Ascending aorta (tissue), 2 donors: ENCODE data around the gene C20orf204. TPM values are rescaled to one million over a fixed set of nuclear protein-coding genes. Genes with fewer than 3 reads are reported as not detected.

ENCODE experiments used
- DNase-seq, 2 donors: peaks; one replicate each; pipeline ENCODE4 v3.0.0-alpha.2; 2019; ENCODE audit warnings: low spot score in 2 of 2
- H3K27ac ChIP-seq, 2 donors: fragments of 200-600 bp; sonication (generic); one replicate each; pipeline ENCODE4 v1.5.1; 2016 to 2017; ENCODE audit warnings: mild to moderate bottlenecking in 1 of 2
- H3K27me3 ChIP-seq: fragments of 200-600 bp; sonication (generic); one replicate; pipeline ENCODE4 v1.5.1; 2017
- H3K36me3 ChIP-seq, 2 donors: fragments of 200-600 bp; sonication (generic); one replicate each; pipeline ENCODE4 v1.5.1; 2016
- H3K4me1 ChIP-seq, 2 donors: fragments of 200-600 bp; sonication (generic); one replicate each; pipeline ENCODE4 v1.5.1; 2016 to 2017; ENCODE audit warnings: mild to moderate bottlenecking in 1 of 2
- H3K4me3 ChIP-seq, 2 donors: fragments of 200-600 bp; sonication (generic); one replicate each; pipeline ENCODE4 v1.5.1; 2016 to 2017; ENCODE audit warnings: mild to moderate bottlenecking in 1 of 2
- H3K9me3 ChIP-seq, 2 donors: fragments of 200-600 bp; sonication (generic); one replicate each; pipeline ENCODE4 v1.5.1; 2016
- intact Hi-C: fragments of 100-400 bp; cut with DNase I; formaldehyde crosslinking; loops from one replicate; pipeline ENCODE4 v1.15.1; 2023
- total RNA-seq: library from RNA; depleted of rRNA; stranded (reverse); fragments of >200 nt; gene quantifications from one replicate; pipeline ENCODE4 v1.1.0, GENCODE V29; 2016
- TF ChIP-seq, protein P1 (sequence below), 3 experiments: fragments of 200-600 bp in 2 of 3; fragments of 450-650 bp in 1 of 3; sonication (generic) in 2 of 3; IDR thresholded peaks; one replicate each; pipeline ENCODE4 v1.5.1; 2016 to 2019; ENCODE audit warnings: antibody characterized with exemption in 3 of 3, mild to moderate bottlenecking in 1 of 3, moderate library complexity in 1 of 3

C20orf204 gene
- total RNA-seq, 1 donor from 2014 or later: not detected

- H3K4me3 ChIP-seq: no peak overlapping the region
- H3K27ac ChIP-seq: no peak overlapping the region
- intact Hi-C loops: no loop called here
- DNase-seq: no peak
- peaks cover 94 to 97% of the 10 kb centered on the region in 2 donors for H3K36me3 ChIP-seq
- H3K4me1 ChIP-seq: no peaks in the 10 kb centered on the region
- TF ChIP-seq, protein P1, sequence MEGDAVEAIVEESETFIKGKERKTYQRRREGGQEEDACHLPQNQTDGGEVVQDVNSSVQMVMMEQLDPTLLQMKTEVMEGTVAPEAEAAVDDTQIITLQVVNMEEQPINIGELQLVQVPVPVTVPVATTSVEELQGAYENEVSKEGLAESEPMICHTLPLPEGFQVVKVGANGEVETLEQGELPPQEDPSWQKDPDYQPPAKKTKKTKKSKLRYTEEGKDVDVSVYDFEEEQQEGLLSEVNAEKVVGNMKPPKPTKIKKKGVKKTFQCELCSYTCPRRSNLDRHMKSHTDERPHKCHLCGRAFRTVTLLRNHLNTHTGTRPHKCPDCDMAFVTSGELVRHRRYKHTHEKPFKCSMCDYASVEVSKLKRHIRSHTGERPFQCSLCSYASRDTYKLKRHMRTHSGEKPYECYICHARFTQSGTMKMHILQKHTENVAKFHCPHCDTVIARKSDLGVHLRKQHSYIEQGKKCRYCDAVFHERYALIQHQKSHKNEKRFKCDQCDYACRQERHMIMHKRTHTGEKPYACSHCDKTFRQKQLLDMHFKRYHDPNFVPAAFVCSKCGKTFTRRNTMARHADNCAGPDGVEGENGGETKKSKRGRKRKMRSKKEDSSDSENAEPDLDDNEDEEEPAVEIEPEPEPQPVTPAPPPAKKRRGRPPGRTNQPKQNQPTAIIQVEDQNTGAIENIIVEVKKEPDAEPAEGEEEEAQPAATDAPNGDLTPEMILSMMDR (IDR thresholded peaks at IDR 0.05): no peak
- no peaks in the 10 kb centered on the region for H3K27me3 ChIP-seq
- no peaks in the 10 kb centered on the region for H3K9me3 ChIP-seq
Observed at GRCh38 chr20:64025101-64025825, 10.7 kb upstream of the C20orf204 start.

- Histone ChIP-seq H3K36me3 (peaks cover 95 to 99% of the 10 kb centered on the region in 2 donors), H3K4me3 (no peak overlapping the region), H3K9me3 (no peaks in the 10 kb centered on the region), H3K4me1 (no peaks in the 10 kb centered on the region), H3K27me3 (no peaks in the 10 kb centered on the region), H3K27ac (no peak overlapping the region)
- intact Hi-C loops: no loop called here
- TF ChIP-seq, protein P1 (IDR thresholded peaks at IDR 0.05): no peak
- DNase-seq: no peak
Observed at GRCh38 chr20:64025826-64026412, 10.1 kb upstream of the C20orf204 start.

- H3K9me3 ChIP-seq: no peaks in the 10 kb centered on the region
- intact Hi-C loops: no loop called here
- H3K4me1 ChIP-seq: no peaks in the 10 kb centered on the region
- H3K4me3 ChIP-seq: no peak overlapping the region
- no peak for DNase-seq
- no peaks in the 10 kb centered on the region for H3K27me3 ChIP-seq
- peaks cover 92 to 100% of the 10 kb centered on the region in 2 donors for H3K36me3 ChIP-seq
- TF ChIP-seq, protein P1 (IDR thresholded peaks at IDR 0.05): no peak
- H3K27ac ChIP-seq: no peak overlapping the region
Observed at GRCh38 chr20:64027981-64028685, 7.8 kb upstream of the C20orf204 start.

DNA sequence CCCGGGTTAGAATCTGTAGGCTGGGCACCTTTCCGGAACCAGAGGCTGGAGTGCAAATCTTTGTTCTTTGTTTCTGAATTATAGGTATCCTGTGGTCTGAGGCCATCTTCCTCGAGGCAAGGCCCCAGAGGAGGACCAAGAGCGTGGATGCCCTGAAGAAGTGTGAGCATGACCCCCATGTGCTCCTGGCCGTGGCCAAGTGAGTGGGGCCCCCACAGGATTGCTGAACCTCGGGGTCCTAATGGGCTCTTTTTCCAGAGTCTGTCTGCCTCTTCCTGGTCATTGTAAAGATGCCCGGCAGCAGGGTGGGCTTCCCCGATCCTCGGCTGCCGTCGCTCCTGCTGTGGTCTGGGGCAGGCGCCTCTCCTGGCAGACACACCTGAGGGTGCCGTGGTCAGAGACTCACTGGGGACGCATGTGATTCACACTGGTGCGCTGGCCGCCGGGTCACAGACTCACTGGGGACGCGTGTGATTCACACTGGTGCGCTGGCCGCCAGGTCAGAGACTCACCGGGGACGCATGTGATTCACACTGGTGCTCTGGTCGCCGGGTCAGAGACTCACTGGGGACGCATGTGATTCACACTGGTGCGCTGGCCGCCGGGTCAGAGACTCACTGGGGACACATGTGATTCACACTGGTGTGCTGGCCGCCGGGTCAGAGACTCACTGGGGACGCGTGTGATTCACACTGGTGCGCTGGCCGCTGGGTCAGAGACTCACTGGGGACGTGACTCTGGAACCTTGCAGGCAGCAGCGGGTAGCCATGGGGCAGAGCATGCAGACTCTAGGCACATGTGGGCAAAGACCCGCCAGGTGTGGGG lies 6.5 kb upstream of the C20orf204 start:
- Histone ChIP-seq H3K36me3 (peaks cover 84 to 97% of the 10 kb centered on the region in 2 donors), H3K27ac (no peak overlapping the region), H3K4me1 (no peaks in the 10 kb centered on the region), H3K4me3 (no peak overlapping the region), H3K9me3 (no peaks in the 10 kb centered on the region), H3K27me3 (no peaks in the 10 kb centered on the region)
- no peak for DNase-seq
- intact Hi-C loops: no loop called here
- TF ChIP-seq, protein P1 (IDR thresholded peaks at IDR 0.05): no peak

GRCh38 chr20:64030371-64031134 lies 5.4 kb upstream of the C20orf204 start:
- intact Hi-C loops: no loop called here
- no peak for DNase-seq
- H3K36me3 ChIP-seq: peaks cover 78 to 87% of the 10 kb centered on the region in 2 donors

More at GRCh38 chr20:64030371-64031134, 5.4 kb upstream of the C20orf204 start:
- Histone ChIP-seq H3K4me3 (no peak overlapping the region), H3K27ac (no peak overlapping the region), H3K4me1 (no peaks in the 10 kb centered on the region), H3K9me3 (no peaks in the 10 kb centered on the region), H3K27me3 (no peaks in the 10 kb centered on the region)
- TF ChIP-seq, protein P1 (IDR thresholded peaks at IDR 0.05): no peak
